Activated CD4-positive, alpha-beta memory T cell treated with anti-CD3 and anti-CD28 coated beads, Interleukin-2, amount 10 ng/mL, durations not matched to agents 7 days and 5 days (primary cell): ENCODE measurements around the gene KCNQ1. TPM values are rescaled to one million over a fixed set of nuclear protein-coding genes. Genes with fewer than 3 reads are reported as not detected.

ENCODE experiments used
- CTCF ChIA-PET: fragments of 350-600 bp; sonication (Branson Sonifier 250); formaldehyde crosslinking; loops from one replicate; lab custom pipeline; 2021; ENCODE audit warnings: antibody characterized with exemption, inconsistent platforms; lab: Charles Lee
- POLR2A ChIA-PET: fragments of 350-600 bp; sonication (Branson Sonifier 250); formaldehyde crosslinking; loops from one replicate; lab custom pipeline; 2021; ENCODE audit warnings: antibody characterized with exemption; lab: Charles Lee
- DNase-seq: peaks from one replicate; pipeline ENCODE4 v3.0.0-alpha.2; 2020
- H3K27ac Mint-ChIP-seq: one replicate; pipeline ENCODE4 v1.8.0; 2021; ENCODE audit warnings: mild to moderate bottlenecking, mixed read lengths
- H3K27me3 Mint-ChIP-seq: one replicate; pipeline ENCODE4 v1.8.0; 2021; ENCODE audit warnings: mixed read lengths
- H3K36me3 Mint-ChIP-seq: one replicate; pipeline ENCODE4 v1.8.0; 2021; ENCODE audit warnings: low read depth, mixed read lengths
- H3K4me1 Mint-ChIP-seq: one replicate; pipeline ENCODE4 v1.8.0; 2021; ENCODE audit warnings: mixed read lengths
- H3K4me3 Mint-ChIP-seq: one replicate; pipeline ENCODE4 v1.8.0; 2021; ENCODE audit warnings: mild to moderate bottlenecking, mixed read lengths
- H3K9me3 Mint-ChIP-seq: one replicate; pipeline ENCODE4 v1.8.0; 2021; ENCODE audit warnings: mixed read lengths
- total RNA-seq, 2 experiments: library from RNA; stranded (reverse); gene quantifications; one replicate each; pipeline ENCODE4 v1.2.3, GENCODE V29; 2021

Gene KCNQ1
- total RNA-seq, 2 experiments from 2014 or later = 14.8 to 15.0 TPM

DNA sequence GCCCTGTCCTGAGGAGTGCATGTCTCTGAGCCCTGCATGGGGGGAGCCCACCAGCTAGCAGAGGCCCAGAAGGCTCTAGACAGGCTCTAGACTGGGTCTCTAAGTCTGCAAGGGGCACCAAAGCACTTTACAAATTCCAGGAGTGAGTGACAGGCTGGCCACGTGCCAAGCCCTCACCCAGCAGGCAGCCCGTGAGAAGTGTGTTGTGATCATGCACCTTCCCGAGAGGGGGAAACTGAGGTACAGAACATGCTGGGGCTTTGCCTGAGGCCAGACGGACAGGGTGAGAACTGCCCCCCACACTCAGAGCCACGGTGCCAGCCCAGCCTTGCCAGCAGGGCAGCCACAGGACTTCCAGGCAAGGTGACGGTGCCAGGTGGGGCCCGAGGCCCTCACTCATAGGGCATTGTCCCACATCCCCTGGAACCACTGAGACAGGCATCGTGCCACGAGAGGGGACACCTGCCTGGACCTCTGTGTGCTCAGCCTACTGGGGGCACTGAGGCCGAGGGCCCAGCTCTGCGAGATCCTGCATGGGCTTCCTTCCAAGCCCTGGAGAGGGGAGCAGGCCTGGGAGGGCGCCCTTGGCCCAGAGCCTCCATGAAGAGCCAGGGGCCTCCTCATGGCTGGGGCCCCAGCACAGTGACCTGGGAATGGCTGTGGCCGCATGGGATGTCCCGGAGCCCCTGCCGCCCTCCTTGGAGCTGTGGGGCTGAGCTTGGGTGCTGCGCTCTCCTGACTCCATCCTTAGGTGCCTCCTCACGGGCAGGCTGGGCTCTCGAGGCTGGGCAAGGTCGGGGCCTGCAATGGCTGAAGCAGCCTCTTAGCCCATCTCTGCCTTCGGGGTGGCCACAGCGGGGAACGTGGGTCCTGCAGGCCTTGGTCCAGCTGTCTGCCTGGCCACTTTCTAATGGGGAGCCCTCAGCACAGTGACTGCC is 133.5 kb downstream of the KCNQ1 start:
- ChIA-PET CTCF (no interaction called here), POLR2A (no interaction called here)
- no peak overlapping the region for H3K4me3 Mint-ChIP-seq
- no peaks in the 10 kb centered on the region for H3K4me1 Mint-ChIP-seq
- no peak overlapping the region for H3K27ac Mint-ChIP-seq
- no peaks in the 10 kb centered on the region for H3K27me3 Mint-ChIP-seq
- no peaks in the 10 kb centered on the region for H3K36me3 Mint-ChIP-seq
- no peaks in the 10 kb centered on the region for H3K9me3 Mint-ChIP-seq
- no peak for DNase-seq

DNA sequence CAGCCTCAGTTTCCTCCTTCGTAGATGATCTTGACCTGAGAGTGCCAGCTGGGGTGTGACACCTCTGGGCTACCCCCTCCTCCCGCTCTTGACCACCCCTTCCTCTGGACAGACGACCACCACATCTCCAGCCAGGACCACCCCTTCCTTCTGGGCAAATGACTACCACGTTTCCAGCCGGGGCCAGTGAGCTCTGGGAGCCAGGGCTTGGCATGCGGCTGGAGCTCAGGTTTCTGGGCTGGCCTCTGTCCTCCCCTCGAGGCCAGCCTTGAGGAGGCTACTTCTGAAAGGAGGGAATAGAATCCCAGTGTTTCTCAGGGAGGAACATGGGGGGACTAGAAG is 134.1 kb downstream of the KCNQ1 start:
- Mint-ChIP-seq H3K27ac (no peak overlapping the region), H3K27me3 (no peaks in the 10 kb centered on the region), H3K4me3 (no peak overlapping the region), H3K9me3 (no peaks in the 10 kb centered on the region), H3K4me1 (no peaks in the 10 kb centered on the region), H3K36me3 (no peaks in the 10 kb centered on the region)
- POLR2A ChIA-PET = no interaction called here
- DNase-seq = no peak
- CTCF ChIA-PET = no interaction called here

DNA sequence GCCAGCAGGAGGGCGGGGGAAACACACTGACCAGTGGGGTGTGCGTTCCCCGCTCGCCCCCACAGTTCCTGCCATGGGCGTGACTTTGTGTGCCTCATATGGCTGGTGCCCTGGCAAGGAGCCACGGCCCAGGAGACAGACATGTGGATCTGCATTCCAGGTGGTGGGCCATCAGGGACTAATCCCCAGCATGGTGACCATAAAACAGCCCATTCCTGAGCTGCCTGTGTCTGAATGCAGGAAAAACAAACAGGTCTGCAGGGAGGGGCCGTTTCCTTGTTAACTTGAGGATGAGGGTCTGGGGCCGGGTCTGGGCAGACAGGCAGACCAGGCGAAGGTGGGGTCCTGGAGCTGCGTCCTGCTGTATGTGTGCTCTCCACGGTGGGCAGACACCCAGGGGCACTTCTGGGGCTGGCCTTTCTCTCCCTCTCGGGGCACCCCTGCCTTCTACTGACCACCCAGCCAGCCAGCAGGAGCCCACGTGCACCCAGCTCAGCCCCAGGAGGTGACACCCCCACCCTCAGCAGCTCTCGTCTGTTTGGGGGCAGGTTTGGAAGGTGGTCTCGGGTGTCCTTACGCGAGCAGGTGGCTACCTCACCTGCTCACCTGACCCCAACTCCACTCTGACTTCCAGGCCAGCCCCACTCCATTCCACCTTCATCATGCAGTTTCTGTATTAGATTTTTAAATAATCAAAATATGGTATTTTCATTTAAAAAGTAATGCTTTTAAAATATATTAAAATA is 134.7 kb downstream of the KCNQ1 start:
- Mint-ChIP-seq H3K4me1 (no peaks in the 10 kb centered on the region), H3K27me3 (no peaks in the 10 kb centered on the region), H3K4me3 (no peak overlapping the region), H3K36me3 (no peaks in the 10 kb centered on the region), H3K27ac (no peak overlapping the region), H3K9me3 (no peaks in the 10 kb centered on the region)
- ChIA-PET POLR2A (no interaction called here), CTCF (no interaction called here)
- DNase-seq = no peak

GRCh38 chr11:2580061-2580421 is 135.2 kb downstream of the KCNQ1 start:
- H3K27me3 Mint-ChIP-seq = no peaks in the 10 kb centered on the region
- no peak for DNase-seq
- H3K4me3 Mint-ChIP-seq = no peak overlapping the region
- H3K36me3 Mint-ChIP-seq = no peaks in the 10 kb centered on the region
- no peaks in the 10 kb centered on the region for H3K4me1 Mint-ChIP-seq
- POLR2A ChIA-PET = no interaction called here
- no peak overlapping the region for H3K27ac Mint-ChIP-seq
- CTCF ChIA-PET = no interaction called here
- no peaks in the 10 kb centered on the region for H3K9me3 Mint-ChIP-seq

- DNase-seq = peak; percentile 15
- Mint-ChIP-seq H3K27me3 (no peaks in the 10 kb centered on the region), H3K9me3 (no peaks in the 10 kb centered on the region), H3K27ac (no peak overlapping the region), H3K36me3 (no peaks in the 10 kb centered on the region), H3K4me1 (no peaks in the 10 kb centered on the region), H3K4me3 (no peak overlapping the region)
- ChIA-PET POLR2A (no interaction called here), CTCF (no interaction called here)
These were observed 135.8 kb downstream of the KCNQ1 start for GRCh38 chr11:2580571-2581001.

DNA sequence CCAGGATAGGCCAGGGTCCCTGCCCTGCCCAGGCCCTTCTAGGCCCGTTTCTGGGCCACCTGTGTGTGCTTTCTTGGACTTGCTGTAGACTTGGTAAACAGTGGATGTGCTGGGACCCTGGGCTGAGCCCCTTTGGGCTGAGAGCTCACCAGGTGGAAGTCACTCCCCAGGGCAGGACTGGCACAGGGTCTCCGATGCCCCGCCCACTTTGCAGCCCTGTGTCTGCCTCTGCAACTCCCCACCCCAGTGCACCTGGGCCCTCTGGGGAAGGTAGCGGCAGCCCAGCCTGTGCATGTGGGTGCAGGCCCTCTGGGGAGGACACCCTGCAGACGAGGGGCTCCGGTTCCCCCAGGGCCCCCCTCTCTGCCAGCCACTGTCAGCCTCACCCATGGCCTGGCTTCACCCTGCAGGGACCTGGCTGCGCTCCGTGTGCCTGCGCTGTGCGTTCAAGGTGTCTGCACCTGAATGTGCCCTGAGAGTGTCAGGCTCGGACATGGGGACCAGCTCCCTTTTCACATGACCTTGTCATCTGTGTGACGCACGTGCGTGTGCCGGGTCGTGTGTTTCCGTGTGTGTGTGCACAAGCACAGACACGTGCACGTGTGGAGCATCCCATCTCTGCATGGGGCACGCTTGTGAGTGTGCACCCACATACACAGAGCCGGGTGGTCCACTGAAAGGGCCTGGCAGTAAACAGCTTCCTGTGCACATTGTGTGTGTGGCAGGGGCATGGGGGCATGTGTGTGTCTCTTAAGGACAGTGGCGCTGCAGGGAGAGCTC is 136.5 kb downstream of the KCNQ1 start:
- POLR2A ChIA-PET = no interaction called here

DNA sequence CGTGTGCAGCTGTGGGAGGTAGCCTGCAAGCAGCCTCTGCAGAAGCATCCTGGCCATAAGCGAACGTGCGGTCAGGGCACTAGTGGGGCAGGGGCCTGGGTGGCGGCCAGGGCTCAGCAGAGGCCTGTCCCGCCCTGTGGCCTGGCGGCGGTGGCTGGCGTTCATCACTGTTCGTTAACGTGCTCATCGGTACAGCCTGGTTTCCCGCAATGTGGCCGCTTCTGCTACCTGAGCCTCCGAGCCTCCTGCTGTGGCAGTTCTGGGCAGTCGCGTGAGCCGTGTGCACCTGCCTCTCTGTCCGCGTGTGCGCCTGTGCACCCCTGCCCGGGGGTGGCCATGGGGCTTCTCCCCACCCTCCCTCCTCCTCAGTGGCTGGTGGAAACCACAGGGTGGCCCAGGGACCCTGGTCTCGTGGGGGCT is 137.1 kb downstream of the KCNQ1 start:
- H3K36me3 Mint-ChIP-seq = no peaks in the 10 kb centered on the region
- H3K4me3 Mint-ChIP-seq = no peak overlapping the region
- no peak for DNase-seq
- no peaks in the 10 kb centered on the region for H3K9me3 Mint-ChIP-seq
- CTCF ChIA-PET = no interaction called here
- no peaks in the 10 kb centered on the region for H3K4me1 Mint-ChIP-seq
- no peaks in the 10 kb centered on the region for H3K27me3 Mint-ChIP-seq
- no peak overlapping the region for H3K27ac Mint-ChIP-seq
- POLR2A ChIA-PET = no interaction called here

More for the DNA sequence above, 136.5 kb downstream of the KCNQ1 start:
- Mint-ChIP-seq H3K27ac (no peak overlapping the region), H3K9me3 (no peaks in the 10 kb centered on the region), H3K4me3 (no peak overlapping the region), H3K27me3 (no peaks in the 10 kb centered on the region), H3K36me3 (no peaks in the 10 kb centered on the region), H3K4me1 (no peaks in the 10 kb centered on the region)
- no peak for DNase-seq
- CTCF ChIA-PET = no interaction called here

DNA sequence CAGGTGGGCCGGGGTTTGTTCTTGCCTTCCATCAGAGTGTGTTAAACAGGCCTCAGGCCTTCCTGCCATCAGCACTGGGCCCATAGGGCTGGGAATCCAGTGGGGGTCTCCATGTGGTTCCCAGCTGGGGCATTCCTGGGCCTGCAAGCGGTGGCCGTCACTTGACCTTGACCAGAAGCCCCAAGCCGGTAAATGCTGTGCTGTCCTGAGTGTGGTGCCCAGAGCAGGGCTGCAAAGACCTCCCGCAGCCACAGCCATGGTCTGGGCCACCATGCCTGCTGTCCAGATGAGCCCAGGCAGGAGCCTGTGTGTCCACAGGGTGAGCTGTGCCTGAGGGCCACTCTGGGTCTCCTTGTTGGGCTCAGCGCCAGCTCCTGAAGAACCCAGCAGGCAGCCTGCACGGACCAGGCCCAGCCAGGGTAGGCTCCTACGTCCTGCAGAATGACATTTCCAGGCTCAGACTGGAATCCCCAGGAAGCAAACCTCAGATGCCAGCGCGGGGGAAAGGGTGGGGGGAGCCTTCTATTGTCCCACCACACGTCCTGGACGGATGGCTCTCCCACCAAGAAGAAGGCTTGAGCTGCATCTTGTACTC is 137.6 kb downstream of the KCNQ1 start:
- POLR2A ChIA-PET = no interaction called here
- Mint-ChIP-seq H3K27me3 (no peaks in the 10 kb centered on the region), H3K4me1 (no peaks in the 10 kb centered on the region), H3K27ac (no peak overlapping the region), H3K9me3 (no peaks in the 10 kb centered on the region), H3K4me3 (no peak overlapping the region), H3K36me3 (no peaks in the 10 kb centered on the region)
- DNase-seq = peak; percentile 13
- CTCF ChIA-PET = no interaction called here

DNA sequence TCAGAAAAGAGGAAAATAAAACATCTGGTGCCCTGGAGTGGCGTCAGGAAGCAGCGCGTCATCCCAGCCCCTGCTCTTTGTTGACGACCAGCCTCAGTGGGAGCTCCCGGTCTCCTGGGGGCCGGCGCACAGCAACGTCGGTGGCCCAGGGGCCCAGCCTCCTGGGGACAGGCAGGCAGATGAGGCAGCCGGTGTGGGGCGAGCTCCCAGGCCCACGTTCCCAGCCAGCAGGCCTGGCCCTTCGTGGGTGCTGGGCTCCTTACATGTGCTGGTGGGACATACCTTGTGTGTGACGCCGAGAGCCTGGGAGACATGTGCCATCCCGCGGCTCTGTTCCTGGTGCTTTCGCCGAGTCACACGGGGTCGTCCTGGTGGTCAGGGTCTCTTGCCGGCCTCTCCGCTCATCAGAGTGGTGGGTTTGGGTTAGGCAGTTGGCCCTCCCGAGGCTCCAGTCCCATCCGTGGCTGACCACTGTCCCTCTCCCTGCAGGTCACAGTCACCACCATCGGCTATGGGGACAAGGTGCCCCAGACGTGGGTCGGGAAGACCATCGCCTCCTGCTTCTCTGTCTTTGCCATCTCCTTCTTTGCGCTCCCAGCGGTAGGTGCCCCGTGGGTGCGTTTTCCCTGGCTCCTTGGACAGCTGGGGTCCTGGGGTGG is 138.3 kb downstream of the KCNQ1 start:
- no peaks in the 10 kb centered on the region for H3K36me3 Mint-ChIP-seq
- H3K27ac Mint-ChIP-seq = no peak overlapping the region

GRCh38 chr11:2583605-2583958 is 138.8 kb downstream of the KCNQ1 start:
- ChIA-PET CTCF (no interaction called here), POLR2A (no interaction called here)
- Mint-ChIP-seq H3K9me3 (no peaks in the 10 kb centered on the region), H3K36me3 (no peaks in the 10 kb centered on the region), H3K4me3 (no peak overlapping the region), H3K27me3 (no peaks in the 10 kb centered on the region), H3K27ac (no peak overlapping the region), H3K4me1 (no peaks in the 10 kb centered on the region)
- DNase-seq = peak; percentile 10

More for the DNA sequence above, 138.3 kb downstream of the KCNQ1 start:
- H3K4me1 Mint-ChIP-seq = no peaks in the 10 kb centered on the region
- no peak overlapping the region for H3K4me3 Mint-ChIP-seq
- DNase-seq = no peak
- H3K9me3 Mint-ChIP-seq = no peaks in the 10 kb centered on the region
- no peaks in the 10 kb centered on the region for H3K27me3 Mint-ChIP-seq
- CTCF ChIA-PET = no interaction called here
- POLR2A ChIA-PET = no interaction called here

GRCh38 chr11:2584434-2584811 is 139.6 kb downstream of the KCNQ1 start:
- no peaks in the 10 kb centered on the region for H3K4me1 Mint-ChIP-seq
- no peaks in the 10 kb centered on the region for H3K27me3 Mint-ChIP-seq
- CTCF ChIA-PET = no interaction called here
- no peaks in the 10 kb centered on the region for H3K36me3 Mint-ChIP-seq
- POLR2A ChIA-PET = no interaction called here
- no peak overlapping the region for H3K4me3 Mint-ChIP-seq
- no peak for DNase-seq
- H3K27ac Mint-ChIP-seq = no peak overlapping the region
- H3K9me3 Mint-ChIP-seq = no peaks in the 10 kb centered on the region

- H3K9me3 Mint-ChIP-seq = no peaks in the 10 kb centered on the region
- no peaks in the 10 kb centered on the region for H3K27me3 Mint-ChIP-seq
- H3K4me1 Mint-ChIP-seq = no peaks in the 10 kb centered on the region
- no peaks in the 10 kb centered on the region for H3K36me3 Mint-ChIP-seq
- POLR2A ChIA-PET = no interaction called here
- CTCF ChIA-PET = no interaction called here
- peak; percentile 15 for DNase-seq
- H3K4me3 Mint-ChIP-seq = no peak overlapping the region
- no peak overlapping the region for H3K27ac Mint-ChIP-seq
These were observed 140.2 kb downstream of the KCNQ1 start for GRCh38 chr11:2584812-2585565.
